K562 (cell line): ENCODE data around the gene RNF4. TPM values are rescaled to one million over a fixed set of nuclear protein-coding genes. Genes with fewer than 3 reads are reported as not detected.

ENCODE experiments used
- CBX3 ChIP-seq, 2 experiments: IDR thresholded peaks; 1 replicate in 1 of 2; 2 replicates in 1 of 2; pipeline ENCODE4 v1.6.1; 2012; ENCODE audit warnings: inconsistent platforms in 2 of 2, low read length in 2 of 2, borderline replicate concordance in 1 of 2, control low read depth in 1 of 2
- CREBBP ChIP-seq: IDR thresholded peaks from one replicate; pipeline ENCODE4 v1.6.1; 2012; ENCODE audit warnings: low read depth, mild to moderate bottlenecking, control low read depth, inconsistent platforms, low read length
- CTBP1 ChIP-seq: fragments of 450-650 bp; IDR thresholded peaks from 2 replicates; pipeline ENCODE4 v1.6.1; 2016; ENCODE audit warnings: borderline replicate concordance
- HDAC1 ChIP-seq, 2 experiments: fragments of 450-650 bp; IDR thresholded peaks; 2 replicates each; pipeline ENCODE4 v1.6.1; 2016 to 2017; ENCODE audit warnings: inconsistent platforms in 1 of 2, mild to moderate bottlenecking in 1 of 2, moderate library complexity in 1 of 2
- KDM1A ChIP-seq, 2 experiments: fragments of 450-650 bp; IDR thresholded peaks; 2 replicates each; pipeline ENCODE4 v1.6.1; 2016; ENCODE audit warnings: mild to moderate bottlenecking in 2 of 2
- NR1H2 ChIP-seq: sonication (generic); formaldehyde crosslinking; IDR thresholded peaks from 2 replicates; pipeline ENCODE4 v1.4.0; 2020; ENCODE audit warnings: mild to moderate bottlenecking, missing genetic modification reagents
- ZKSCAN1 ChIP-seq: fragments of 150-350 bp; IDR thresholded peaks from 2 replicates; pipeline ENCODE4 v1.6.1; 2016; ENCODE audit warnings: low read depth, low read length
- ZNF134 ChIP-seq: fragments of 250-450 bp; sonication (Bioruptor Pico); conservative IDR thresholded peaks from 2 replicates; pipeline ENCODE4 v1.4.0; 2020
- ZNF143 ChIP-seq: sonication (generic); formaldehyde crosslinking; IDR thresholded peaks from 2 replicates; pipeline ENCODE4 v1.9.0; 2022; ENCODE audit warnings: mild to moderate bottlenecking, missing genetic modification reagents
- ZNF212 ChIP-seq: fragments of 450-650 bp; formaldehyde crosslinking; IDR thresholded peaks from 2 replicates; pipeline ENCODE4 v1.4.0; 2020; ENCODE audit warnings: mild to moderate bottlenecking
- ZNF445 ChIP-seq: fragments of 250-450 bp; sonication (Bioruptor Pico); IDR thresholded peaks from 2 replicates; pipeline ENCODE4 v1.4.0; 2020; ENCODE audit warnings: low read depth, mild to moderate bottlenecking, moderate library complexity
- polyA plus RNA-seq, 8 experiments: library from polyadenylated mRNA; depleted of rRNA in 4 of 8; stranded (reverse) in 5 of 8; unstranded in 3 of 8; fragments of >200 nt; fragmentation: Nextera tagmentation in 2 of 8; fragmentation: Illumina TruSeq in 1 of 8; extraction: Ambion mirVana in 2 of 8; extraction: Trizol in 1 of 8; gene quantifications; 2 replicates each; pipeline versions ENCODE4 v1.2.1 to v1.2.3, GENCODE V29; 2011 to 2014; ENCODE audit warnings: inconsistent platforms in 1 of 8, missing spikeins in 1 of 8
- total RNA-seq, 7 experiments: library from RNA; depleted of rRNA in 6 of 7; stranded (reverse); fragments of >200 nt in 6 of 7; fragmentation: Illumina TruSeq in 2 of 7; extraction: Trizol in 2 of 7; gene quantifications; 2 replicates each; pipeline versions ENCODE4 v1.2.1 to v1.2.3, GENCODE V29; 2011 to 2021; ENCODE audit warnings: low replicate concordance in 1 of 7
- TF ChIP-seq, protein P1 (sequence below), 2 experiments: fragments of 450-650 bp in 1 of 2; IDR thresholded peaks; 2 replicates each; pipeline ENCODE4 v1.6.1; 2011 to 2017; ENCODE audit warnings: low read depth in 2 of 2, antibody characterized with exemption in 1 of 2, borderline replicate concordance in 1 of 2, low read length in 1 of 2, mild to moderate bottlenecking in 1 of 2, mixed read lengths in 1 of 2; ENCODE audit not compliant: control insufficient read depth in 1 of 2

The RNF4 gene
- total and polyA plus RNA-seq, 9 of the 15 experiments (the other 6 are each of a cell fraction or from before 2014, with no cell fraction given): 19.2 to 59.3 (median 44.8) TPM

DNA sequence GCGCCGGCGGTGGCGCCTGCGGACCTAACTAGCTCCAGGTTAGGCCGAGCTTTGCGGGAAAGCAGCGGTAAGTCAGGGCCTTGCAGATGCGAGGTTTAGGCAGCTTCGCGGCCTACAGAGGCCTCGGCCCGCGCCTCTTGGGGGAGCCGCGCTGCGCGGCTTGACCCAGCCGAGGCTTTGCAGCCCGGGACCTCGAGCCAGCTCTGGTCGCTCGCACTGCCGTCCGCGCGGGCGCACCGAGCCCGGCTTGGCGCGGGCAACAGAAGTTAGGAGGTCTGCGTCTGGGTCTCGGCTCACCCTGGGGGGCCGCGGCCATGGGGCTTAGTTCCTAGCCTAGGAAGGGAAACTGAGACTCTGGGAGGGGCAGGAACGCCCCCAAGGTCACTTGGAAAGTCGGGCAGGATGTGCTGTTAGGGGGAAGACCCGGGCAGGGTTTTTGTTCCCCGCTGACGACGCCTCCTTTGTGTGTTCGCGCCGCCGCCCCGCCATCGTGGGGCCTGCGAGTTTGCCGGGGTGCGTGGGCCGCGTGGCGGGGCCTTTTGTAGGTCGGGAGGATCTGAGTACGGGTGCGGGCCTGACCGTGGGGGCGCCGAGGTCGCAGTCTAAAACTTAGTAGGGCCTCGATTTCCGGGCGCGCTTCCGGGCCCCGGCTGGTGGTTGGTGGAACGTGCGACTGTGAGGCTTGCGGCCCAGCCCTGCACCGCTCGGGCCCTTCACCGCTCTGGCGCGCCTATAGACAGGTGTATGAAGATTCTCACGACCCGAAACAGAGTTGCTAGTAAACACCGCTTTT, 482 bp downstream of the RNF4 start (continued):
- TF ChIP-seq CREBBP (no peak), ZKSCAN1 (peak; percentile 93), ZNF143 (no peak), NR1H2 (CRISPR knock-in tag) (0 out of 2 replicates have a peak, but pooled peaks have one; percentile 29), CBX3 (IDR thresholded peaks at IDR 0.05; ENCODE audit: borderline replicate concordance in 1 of 2, low read length in 2 of 2) (no peak), ZNF212 (CRISPR knock-in tag) (no peak), ZNF134 (CRISPR knock-in tag) (no peak), CTBP1 (no peak), KDM1A (IDR thresholded peaks at IDR 0.05) (no peak), ZNF445 (CRISPR knock-in tag) (no peak), HDAC1 (IDR thresholded peaks at IDR 0.05) (peak in 1 of 2 experiments; percentile 41; a peak in 1 of 4 replicates)
- TF ChIP-seq, protein P1, sequence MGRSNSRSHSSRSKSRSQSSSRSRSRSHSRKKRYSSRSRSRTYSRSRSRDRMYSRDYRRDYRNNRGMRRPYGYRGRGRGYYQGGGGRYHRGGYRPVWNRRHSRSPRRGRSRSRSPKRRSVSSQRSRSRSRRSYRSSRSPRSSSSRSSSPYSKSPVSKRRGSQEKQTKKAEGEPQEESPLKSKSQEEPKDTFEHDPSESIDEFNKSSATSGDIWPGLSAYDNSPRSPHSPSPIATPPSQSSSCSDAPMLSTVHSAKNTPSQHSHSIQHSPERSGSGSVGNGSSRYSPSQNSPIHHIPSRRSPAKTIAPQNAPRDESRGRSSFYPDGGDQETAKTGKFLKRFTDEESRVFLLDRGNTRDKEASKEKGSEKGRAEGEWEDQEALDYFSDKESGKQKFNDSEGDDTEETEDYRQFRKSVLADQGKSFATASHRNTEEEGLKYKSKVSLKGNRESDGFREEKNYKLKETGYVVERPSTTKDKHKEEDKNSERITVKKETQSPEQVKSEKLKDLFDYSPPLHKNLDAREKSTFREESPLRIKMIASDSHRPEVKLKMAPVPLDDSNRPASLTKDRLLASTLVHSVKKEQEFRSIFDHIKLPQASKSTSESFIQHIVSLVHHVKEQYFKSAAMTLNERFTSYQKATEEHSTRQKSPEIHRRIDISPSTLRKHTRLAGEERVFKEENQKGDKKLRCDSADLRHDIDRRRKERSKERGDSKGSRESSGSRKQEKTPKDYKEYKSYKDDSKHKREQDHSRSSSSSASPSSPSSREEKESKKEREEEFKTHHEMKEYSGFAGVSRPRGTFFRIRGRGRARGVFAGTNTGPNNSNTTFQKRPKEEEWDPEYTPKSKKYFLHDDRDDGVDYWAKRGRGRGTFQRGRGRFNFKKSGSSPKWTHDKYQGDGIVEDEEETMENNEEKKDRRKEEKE (IDR thresholded peaks at IDR 0.05; ENCODE audit: borderline replicate concordance in 1 of 2, control insufficient read depth in 1 of 2, low read depth in 2 of 2, low read length in 1 of 2): no peak
